GM12878 (cell line): Measurements from ENCODE around the gene CATSPERD. TPM values are rescaled to one million over a fixed set of nuclear protein-coding genes. Genes with fewer than 3 reads are reported as not detected.

Source experiments
- BHLHE40 ChIP-seq, 2 experiments: fragments of 450-650 bp in 1 of 2; IDR thresholded peaks; 2 replicates each; pipeline ENCODE4 v1.6.1; 2011 to 2017; ENCODE audit warnings: low read depth in 2 of 2, borderline replicate concordance in 1 of 2, improper control_type of control experiment in 1 of 2, low read length in 1 of 2, mild to moderate bottlenecking in 1 of 2
- IKZF1 ChIP-seq: fragments of 450-650 bp; conservative IDR thresholded peaks from 2 replicates; pipeline ENCODE4 v1.6.1; 2017; ENCODE audit warnings: antibody characterized with exemption, mild to moderate bottlenecking
- LARP7 ChIP-seq: fragments of 450-650 bp; IDR thresholded peaks from 2 replicates; pipeline ENCODE4 v1.6.1; 2017; ENCODE audit warnings: mild to moderate bottlenecking
- MYB ChIP-seq: fragments of 150-350 bp; IDR thresholded peaks from 2 replicates; pipeline ENCODE4 v1.6.1; 2014; ENCODE audit warnings: mild to moderate bottlenecking, low read depth, low read length, borderline replicate concordance
- NBN ChIP-seq: fragments of 450-650 bp; IDR thresholded peaks from 2 replicates; pipeline ENCODE4 v1.6.1; 2016
- PML ChIP-seq: IDR thresholded peaks from 2 replicates; pipeline ENCODE4 v1.6.1; 2012; ENCODE audit warnings: low read length, inconsistent platforms
- RBBP5 ChIP-seq: fragments of 200-600 bp; sonication (generic); conservative IDR thresholded peaks from 2 replicates; pipeline ENCODE4 v1.6.1; 2016
- RUNX3 ChIP-seq: IDR thresholded peaks from 2 replicates; pipeline ENCODE4 v1.6.1; 2012; ENCODE audit warnings: low read length, inconsistent platforms
- SMARCA5 ChIP-seq: fragments of 450-650 bp; IDR thresholded peaks from 2 replicates; pipeline ENCODE4 v1.6.1; 2017; ENCODE audit warnings: mild to moderate bottlenecking
- SUPT20H ChIP-seq: IDR thresholded peaks from 2 replicates; pipeline ENCODE4 v1.6.1; 2011; ENCODE audit warnings: low read depth, mild to moderate bottlenecking, low read length, moderate library complexity, borderline replicate concordance; ENCODE audit not compliant: control insufficient read depth
- ZNF207 ChIP-seq: fragments of 450-650 bp; IDR thresholded peaks from 2 replicates; pipeline ENCODE4 v1.6.1; 2014; ENCODE audit warnings: antibody characterized with exemption, mild to moderate bottlenecking, borderline replicate concordance
- polyA plus RNA-seq, 11 experiments: library from polyadenylated mRNA; depleted of rRNA in 4 of 11; unstranded in 6 of 11; stranded (reverse) in 5 of 11; fragments of >200 nt; fragmentation: Nextera tagmentation in 4 of 11; fragmentation: Illumina TruSeq in 1 of 11; extraction: Ambion mirVana in 4 of 11; extraction: Trizol in 1 of 11; gene quantifications; 1 replicate in 1 of 11; 2 replicates in 10 of 11; pipeline versions ENCODE4 v1.2.1 to v1.2.3, GENCODE V29; 2011 to 2016; ENCODE audit warnings: inconsistent platforms in 2 of 11, missing spikeins in 2 of 11, low read depth in 1 of 11
- total RNA-seq, 4 experiments: library from RNA; depleted of rRNA in 3 of 4; stranded (reverse); fragments of >200 nt in 3 of 4; fragmentation: Illumina TruSeq in 1 of 4; extraction: Trizol in 1 of 4; gene quantifications; 2 replicates each; pipeline versions ENCODE4 v1.2.1 to v1.2.3, GENCODE V29; 2013 to 2021
- TF ChIP-seq, protein P1 (sequence below): IDR thresholded peaks from 2 replicates; pipeline ENCODE4 v1.6.1; 2012; ENCODE audit warnings: improper control_type of control experiment, low read depth, low read length; ENCODE audit not compliant: insufficient replicate concordance
- TF ChIP-seq, protein P2 (sequence below): fragments of 450-650 bp; IDR thresholded peaks from 2 replicates; pipeline ENCODE4 v1.6.1; 2017; ENCODE audit warnings: mild to moderate bottlenecking, moderate library complexity
- TF ChIP-seq, protein P3 (sequence below): fragments of 450-650 bp; IDR thresholded peaks from 2 replicates; pipeline ENCODE4 v1.6.1; 2017; ENCODE audit warnings: mild to moderate bottlenecking, moderate library complexity
- TF ChIP-seq, protein P4 (sequence below): IDR thresholded peaks from 2 replicates; pipeline ENCODE4 v1.6.1; 2011; ENCODE audit warnings: low read depth, low read length, improper control_type of control experiment, borderline replicate concordance

CATSPERD gene
- total and polyA plus RNA-seq, 10 of the 15 experiments (the other 5 are each of a cell fraction or from before 2014, with no cell fraction given): 0.02 to 0.38 (median 0.11) TPM; not detected in 5

DNA sequence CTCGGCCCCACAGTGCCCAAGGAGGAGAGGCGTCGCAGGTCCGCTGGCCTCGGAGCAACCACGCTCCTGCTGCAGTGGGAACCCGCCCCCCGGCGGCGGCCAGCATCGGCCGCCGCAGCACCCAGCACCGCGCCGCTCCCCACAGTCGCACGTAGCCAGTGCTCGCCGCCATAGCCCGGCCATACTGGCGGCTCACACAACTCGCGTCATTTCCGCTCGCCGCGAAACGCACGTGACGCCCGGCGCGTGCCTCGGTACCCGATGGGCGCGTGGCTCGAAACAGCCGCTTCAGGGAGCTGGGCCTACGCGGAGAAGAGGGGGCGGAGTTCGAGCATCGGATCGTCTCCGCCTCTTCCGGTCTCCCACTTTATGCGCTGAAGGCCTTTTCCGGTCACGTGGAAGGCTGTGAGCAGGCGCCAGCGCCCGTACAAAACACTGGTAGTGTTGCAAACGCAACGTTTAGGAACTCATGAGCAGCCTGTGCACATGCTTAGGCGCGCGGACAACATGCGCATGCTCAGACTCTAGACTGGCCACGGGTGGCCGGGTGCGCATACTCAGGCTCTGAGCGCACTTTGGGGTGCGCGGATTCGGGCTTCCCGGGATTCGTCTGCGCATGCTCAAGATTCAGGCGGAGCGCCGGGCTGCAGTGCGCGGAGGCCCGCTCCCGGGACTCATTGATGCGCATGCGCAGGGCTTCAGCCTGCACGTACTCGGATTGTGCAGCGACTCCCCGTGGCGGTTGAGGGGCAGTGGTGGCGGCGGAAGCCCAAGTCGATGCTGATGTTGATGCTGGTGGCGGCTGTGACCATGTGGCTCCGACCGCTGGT is at the start of gene CATSPERD, which contains the start of gene LONP1 (continued):
- TF ChIP-seq, protein P1, sequence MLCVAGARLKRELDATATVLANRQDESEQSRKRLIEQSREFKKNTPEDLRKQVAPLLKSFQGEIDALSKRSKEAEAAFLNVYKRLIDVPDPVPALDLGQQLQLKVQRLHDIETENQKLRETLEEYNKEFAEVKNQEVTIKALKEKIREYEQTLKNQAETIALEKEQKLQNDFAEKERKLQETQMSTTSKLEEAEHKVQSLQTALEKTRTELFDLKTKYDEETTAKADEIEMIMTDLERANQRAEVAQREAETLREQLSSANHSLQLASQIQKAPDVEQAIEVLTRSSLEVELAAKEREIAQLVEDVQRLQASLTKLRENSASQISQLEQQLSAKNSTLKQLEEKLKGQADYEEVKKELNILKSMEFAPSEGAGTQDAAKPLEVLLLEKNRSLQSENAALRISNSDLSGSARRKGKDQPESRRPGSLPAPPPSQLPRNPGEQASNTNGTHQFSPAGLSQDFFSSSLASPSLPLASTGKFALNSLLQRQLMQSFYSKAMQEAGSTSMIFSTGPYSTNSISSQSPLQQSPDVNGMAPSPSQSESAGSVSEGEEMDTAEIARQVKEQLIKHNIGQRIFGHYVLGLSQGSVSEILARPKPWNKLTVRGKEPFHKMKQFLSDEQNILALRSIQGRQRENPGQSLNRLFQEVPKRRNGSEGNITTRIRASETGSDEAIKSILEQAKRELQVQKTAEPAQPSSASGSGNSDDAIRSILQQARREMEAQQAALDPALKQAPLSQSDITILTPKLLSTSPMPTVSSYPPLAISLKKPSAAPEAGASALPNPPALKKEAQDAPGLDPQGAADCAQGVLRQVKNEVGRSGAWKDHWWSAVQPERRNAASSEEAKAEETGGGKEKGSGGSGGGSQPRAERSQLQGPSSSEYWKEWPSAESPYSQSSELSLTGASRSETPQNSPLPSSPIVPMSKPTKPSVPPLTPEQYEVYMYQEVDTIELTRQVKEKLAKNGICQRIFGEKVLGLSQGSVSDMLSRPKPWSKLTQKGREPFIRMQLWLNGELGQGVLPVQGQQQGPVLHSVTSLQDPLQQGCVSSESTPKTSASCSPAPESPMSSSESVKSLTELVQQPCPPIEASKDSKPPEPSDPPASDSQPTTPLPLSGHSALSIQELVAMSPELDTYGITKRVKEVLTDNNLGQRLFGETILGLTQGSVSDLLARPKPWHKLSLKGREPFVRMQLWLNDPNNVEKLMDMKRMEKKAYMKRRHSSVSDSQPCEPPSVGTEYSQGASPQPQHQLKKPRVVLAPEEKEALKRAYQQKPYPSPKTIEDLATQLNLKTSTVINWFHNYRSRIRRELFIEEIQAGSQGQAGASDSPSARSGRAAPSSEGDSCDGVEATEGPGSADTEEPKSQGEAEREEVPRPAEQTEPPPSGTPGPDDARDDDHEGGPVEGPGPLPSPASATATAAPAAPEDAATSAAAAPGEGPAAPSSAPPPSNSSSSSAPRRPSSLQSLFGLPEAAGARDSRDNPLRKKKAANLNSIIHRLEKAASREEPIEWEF: no peak
- TF ChIP-seq RUNX3: peak; percentile 72
- TF ChIP-seq ZNF207: peak; percentile 65
- TF ChIP-seq, protein P2, sequence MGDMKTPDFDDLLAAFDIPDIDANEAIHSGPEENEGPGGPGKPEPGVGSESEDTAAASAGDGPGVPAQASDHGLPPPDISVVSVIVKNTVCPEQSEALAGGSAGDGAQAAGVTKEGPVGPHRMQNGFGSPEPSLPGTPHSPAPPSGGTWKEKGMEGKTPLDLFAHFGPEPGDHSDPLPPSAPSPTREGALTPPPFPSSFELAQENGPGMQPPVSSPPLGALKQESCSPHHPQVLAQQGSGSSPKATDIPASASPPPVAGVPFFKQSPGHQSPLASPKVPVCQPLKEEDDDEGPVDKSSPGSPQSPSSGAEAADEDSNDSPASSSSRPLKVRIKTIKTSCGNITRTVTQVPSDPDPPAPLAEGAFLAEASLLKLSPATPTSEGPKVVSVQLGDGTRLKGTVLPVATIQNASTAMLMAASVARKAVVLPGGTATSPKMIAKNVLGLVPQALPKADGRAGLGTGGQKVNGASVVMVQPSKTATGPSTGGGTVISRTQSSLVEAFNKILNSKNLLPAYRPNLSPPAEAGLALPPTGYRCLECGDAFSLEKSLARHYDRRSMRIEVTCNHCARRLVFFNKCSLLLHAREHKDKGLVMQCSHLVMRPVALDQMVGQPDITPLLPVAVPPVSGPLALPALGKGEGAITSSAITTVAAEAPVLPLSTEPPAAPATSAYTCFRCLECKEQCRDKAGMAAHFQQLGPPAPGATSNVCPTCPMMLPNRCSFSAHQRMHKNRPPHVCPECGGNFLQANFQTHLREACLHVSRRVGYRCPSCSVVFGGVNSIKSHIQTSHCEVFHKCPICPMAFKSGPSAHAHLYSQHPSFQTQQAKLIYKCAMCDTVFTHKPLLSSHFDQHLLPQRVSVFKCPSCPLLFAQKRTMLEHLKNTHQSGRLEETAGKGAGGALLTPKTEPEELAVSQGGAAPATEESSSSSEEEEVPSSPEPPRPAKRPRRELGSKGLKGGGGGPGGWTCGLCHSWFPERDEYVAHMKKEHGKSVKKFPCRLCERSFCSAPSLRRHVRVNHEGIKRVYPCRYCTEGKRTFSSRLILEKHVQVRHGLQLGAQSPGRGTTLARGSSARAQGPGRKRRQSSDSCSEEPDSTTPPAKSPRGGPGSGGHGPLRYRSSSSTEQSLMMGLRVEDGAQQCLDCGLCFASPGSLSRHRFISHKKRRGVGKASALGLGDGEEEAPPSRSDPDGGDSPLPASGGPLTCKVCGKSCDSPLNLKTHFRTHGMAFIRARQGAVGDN: peak; percentile 87
- peak; percentile 44 for TF ChIP-seq LARP7
- TF ChIP-seq NBN: peak; percentile 46; the same call in 1 of the 2 replicates
- TF ChIP-seq IKZF1: peak; percentile 99
- TF ChIP-seq, protein P3, sequence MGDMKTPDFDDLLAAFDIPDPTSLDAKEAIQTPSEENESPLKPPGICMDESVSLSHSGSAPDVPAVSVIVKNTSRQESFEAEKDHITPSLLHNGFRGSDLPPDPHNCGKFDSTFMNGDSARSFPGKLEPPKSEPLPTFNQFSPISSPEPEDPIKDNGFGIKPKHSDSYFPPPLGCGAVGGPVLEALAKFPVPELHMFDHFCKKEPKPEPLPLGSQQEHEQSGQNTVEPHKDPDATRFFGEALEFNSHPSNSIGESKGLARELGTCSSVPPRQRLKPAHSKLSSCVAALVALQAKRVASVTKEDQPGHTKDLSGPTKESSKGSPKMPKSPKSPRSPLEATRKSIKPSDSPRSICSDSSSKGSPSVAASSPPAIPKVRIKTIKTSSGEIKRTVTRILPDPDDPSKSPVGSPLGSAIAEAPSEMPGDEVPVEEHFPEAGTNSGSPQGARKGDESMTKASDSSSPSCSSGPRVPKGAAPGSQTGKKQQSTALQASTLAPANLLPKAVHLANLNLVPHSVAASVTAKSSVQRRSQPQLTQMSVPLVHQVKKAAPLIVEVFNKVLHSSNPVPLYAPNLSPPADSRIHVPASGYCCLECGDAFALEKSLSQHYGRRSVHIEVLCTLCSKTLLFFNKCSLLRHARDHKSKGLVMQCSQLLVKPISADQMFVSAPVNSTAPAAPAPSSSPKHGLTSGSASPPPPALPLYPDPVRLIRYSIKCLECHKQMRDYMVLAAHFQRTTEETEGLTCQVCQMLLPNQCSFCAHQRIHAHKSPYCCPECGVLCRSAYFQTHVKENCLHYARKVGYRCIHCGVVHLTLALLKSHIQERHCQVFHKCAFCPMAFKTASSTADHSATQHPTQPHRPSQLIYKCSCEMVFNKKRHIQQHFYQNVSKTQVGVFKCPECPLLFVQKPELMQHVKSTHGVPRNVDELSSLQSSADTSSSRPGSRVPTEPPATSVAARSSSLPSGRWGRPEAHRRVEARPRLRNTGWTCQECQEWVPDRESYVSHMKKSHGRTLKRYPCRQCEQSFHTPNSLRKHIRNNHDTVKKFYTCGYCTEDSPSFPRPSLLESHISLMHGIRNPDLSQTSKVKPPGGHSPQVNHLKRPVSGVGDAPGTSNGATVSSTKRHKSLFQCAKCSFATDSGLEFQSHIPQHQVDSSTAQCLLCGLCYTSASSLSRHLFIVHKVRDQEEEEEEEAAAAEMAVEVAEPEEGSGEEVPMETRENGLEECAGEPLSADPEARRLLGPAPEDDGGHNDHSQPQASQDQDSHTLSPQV: no peak
- peak; percentile 100 for TF ChIP-seq BHLHE40 (IDR thresholded peaks at IDR 0.05; ENCODE audit: borderline replicate concordance in 1 of 2, low read depth in 2 of 2, low read length in 1 of 2)
- peak; percentile 91 for TF ChIP-seq SMARCA5
- TF ChIP-seq, protein P4, sequence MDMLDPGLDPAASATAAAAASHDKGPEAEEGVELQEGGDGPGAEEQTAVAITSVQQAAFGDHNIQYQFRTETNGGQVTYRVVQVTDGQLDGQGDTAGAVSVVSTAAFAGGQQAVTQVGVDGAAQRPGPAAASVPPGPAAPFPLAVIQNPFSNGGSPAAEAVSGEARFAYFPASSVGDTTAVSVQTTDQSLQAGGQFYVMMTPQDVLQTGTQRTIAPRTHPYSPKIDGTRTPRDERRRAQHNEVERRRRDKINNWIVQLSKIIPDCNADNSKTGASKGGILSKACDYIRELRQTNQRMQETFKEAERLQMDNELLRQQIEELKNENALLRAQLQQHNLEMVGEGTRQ: peak; percentile 95
- TF ChIP-seq PML: peak; percentile 85; the same call in 1 of the 2 replicates
- TF ChIP-seq MYB: peak; percentile 57; the same call in 1 of the 2 replicates
- TF ChIP-seq SUPT20H: no peak
- no peak for TF ChIP-seq RBBP5
